Astrocyte (in vitro differentiated cells and primary cell): Measurements from ENCODE around the gene PLB1. TPM values are rescaled to one million over a fixed set of nuclear protein-coding genes. Genes with fewer than 3 reads are reported as not detected.

Source experiments
- DNase-seq: peaks from one replicate; pipeline ENCODE4 v3.0.0-alpha.2; 2010; ENCODE audit warnings: low read depth
- FAIRE-seq: peaks from 2 replicates; lab custom pipeline; 2011; peaks lifted over from hg19 to GRCh38; lab: Jason Lieb, UNC
- H2AFZ ChIP-seq: 2 replicates; pipeline ENCODE4 v1.6.0; 2012; ENCODE audit warnings: low read depth, low read length, inconsistent platforms
- H3K27ac ChIP-seq: 2 replicates; pipeline ENCODE4 v1.5.1; 2011; ENCODE audit warnings: low read depth, low read length, inconsistent platforms
- H3K27me3 ChIP-seq: 2 replicates; pipeline ENCODE4 v1.6.0; 2011; ENCODE audit warnings: low read length, inconsistent platforms; ENCODE audit not compliant: insufficient read depth
- H3K36me3 ChIP-seq: 2 replicates; pipeline ENCODE4 v1.5.1; 2011; ENCODE audit warnings: low read length, inconsistent platforms; ENCODE audit not compliant: insufficient read depth
- H3K4me1 ChIP-seq: 2 replicates; pipeline ENCODE4 v1.5.1; 2011; ENCODE audit warnings: low read length, inconsistent platforms; ENCODE audit not compliant: insufficient read depth
- H3K4me2 ChIP-seq: 2 replicates; pipeline ENCODE4 v1.6.0; 2012; ENCODE audit warnings: low read length, inconsistent platforms
- H3K4me3 ChIP-seq: 2 replicates; pipeline ENCODE4 v1.5.1; 2011; ENCODE audit warnings: low read depth, mild to moderate bottlenecking, low read length, inconsistent platforms; ENCODE audit not compliant: insufficient read depth
- H3K79me2 ChIP-seq: 2 replicates; pipeline ENCODE4 v1.6.0; 2012; ENCODE audit warnings: mild to moderate bottlenecking, low read length, inconsistent platforms; ENCODE audit not compliant: insufficient read depth
- H3K9ac ChIP-seq: 2 replicates; pipeline ENCODE4 v1.6.0; 2012; ENCODE audit warnings: mild to moderate bottlenecking, low read length, inconsistent platforms
- H3K9me3 ChIP-seq: 2 replicates; pipeline ENCODE4 v1.5.1; 2012; ENCODE audit warnings: low read depth, mild to moderate bottlenecking, low read length, inconsistent platforms; ENCODE audit not compliant: insufficient read depth
- H4K20me1 ChIP-seq: 2 replicates; pipeline ENCODE4 v1.6.0; 2012; ENCODE audit warnings: low read length, inconsistent platforms; ENCODE audit not compliant: insufficient read depth
- H3K27ac Mint-ChIP-seq: one replicate; pipeline ENCODE4 v1.8.0; 2021; ENCODE audit warnings: mild to moderate bottlenecking, mixed read lengths; ENCODE audit not compliant: unreplicated experiment
- H3K27me3 Mint-ChIP-seq: one replicate; pipeline ENCODE4 v1.8.0; 2021; ENCODE audit warnings: low read depth, mixed read lengths; ENCODE audit not compliant: unreplicated experiment
- H3K36me3 Mint-ChIP-seq: one replicate; pipeline ENCODE4 v1.8.0; 2021; ENCODE audit warnings: low read depth, mixed read lengths; ENCODE audit not compliant: unreplicated experiment
- H3K4me1 Mint-ChIP-seq: one replicate; pipeline ENCODE4 v1.8.0; 2021; ENCODE audit warnings: low read depth, mixed read lengths; ENCODE audit not compliant: unreplicated experiment
- H3K4me3 Mint-ChIP-seq: one replicate; pipeline ENCODE4 v1.8.0; 2021; ENCODE audit warnings: mild to moderate bottlenecking, moderate library complexity, mixed read lengths; ENCODE audit not compliant: unreplicated experiment
- H3K9me3 Mint-ChIP-seq: one replicate; pipeline ENCODE4 v1.8.0; 2021; ENCODE audit warnings: mild to moderate bottlenecking, mixed read lengths; ENCODE audit not compliant: unreplicated experiment
- EZH2 ChIP-seq: IDR thresholded peaks from 2 replicates; pipeline ENCODE4 v1.6.1; 2012; ENCODE audit warnings: mild to moderate bottlenecking, low read length, inconsistent platforms; ENCODE audit not compliant: insufficient read depth
- total RNA-seq: library from RNA; stranded (reverse); gene quantifications from 2 replicates; pipeline ENCODE4 v1.2.1, GENCODE V29; 2021
- TF ChIP-seq, protein P1 (sequence below): IDR thresholded peaks from 2 replicates; pipeline ENCODE4 v1.5.1; 2011; ENCODE audit warnings: low read depth, mild to moderate bottlenecking, inconsistent platforms, low read length, moderate library complexity; ENCODE audit not compliant: insufficient read depth

PLB1 gene
- total RNA-seq, 1 donor from 2014 or later: 0.98 TPM

- no peaks in the 10 kb centered on the region for H3K9me3 ChIP-seq
- H3K9ac ChIP-seq: no peak overlapping the region
- H3K4me1 ChIP-seq: no peaks in the 10 kb centered on the region
- H2AFZ ChIP-seq: no peak overlapping the region
- Mint-ChIP-seq H3K27me3 (peaks cover 41% of the 10 kb centered on the region), H3K27ac (no peak overlapping the region), H3K4me3 (no peak overlapping the region), H3K4me1 (peaks cover 4% of the 10 kb centered on the region), H3K9me3 (peaks cover 2% of the 10 kb centered on the region), H3K36me3 (peaks cover 2% of the 10 kb centered on the region)
- no peak for TF ChIP-seq EZH2
- TF ChIP-seq, protein P1, sequence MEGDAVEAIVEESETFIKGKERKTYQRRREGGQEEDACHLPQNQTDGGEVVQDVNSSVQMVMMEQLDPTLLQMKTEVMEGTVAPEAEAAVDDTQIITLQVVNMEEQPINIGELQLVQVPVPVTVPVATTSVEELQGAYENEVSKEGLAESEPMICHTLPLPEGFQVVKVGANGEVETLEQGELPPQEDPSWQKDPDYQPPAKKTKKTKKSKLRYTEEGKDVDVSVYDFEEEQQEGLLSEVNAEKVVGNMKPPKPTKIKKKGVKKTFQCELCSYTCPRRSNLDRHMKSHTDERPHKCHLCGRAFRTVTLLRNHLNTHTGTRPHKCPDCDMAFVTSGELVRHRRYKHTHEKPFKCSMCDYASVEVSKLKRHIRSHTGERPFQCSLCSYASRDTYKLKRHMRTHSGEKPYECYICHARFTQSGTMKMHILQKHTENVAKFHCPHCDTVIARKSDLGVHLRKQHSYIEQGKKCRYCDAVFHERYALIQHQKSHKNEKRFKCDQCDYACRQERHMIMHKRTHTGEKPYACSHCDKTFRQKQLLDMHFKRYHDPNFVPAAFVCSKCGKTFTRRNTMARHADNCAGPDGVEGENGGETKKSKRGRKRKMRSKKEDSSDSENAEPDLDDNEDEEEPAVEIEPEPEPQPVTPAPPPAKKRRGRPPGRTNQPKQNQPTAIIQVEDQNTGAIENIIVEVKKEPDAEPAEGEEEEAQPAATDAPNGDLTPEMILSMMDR: no peak
- peaks cover 21% of the 10 kb centered on the region for H3K27me3 ChIP-seq
- no peak overlapping the region for H3K4me2 ChIP-seq
- H3K27ac ChIP-seq: no peak overlapping the region
- FAIRE-seq (no peak), DNase-seq (no peak)
- no peaks in the 10 kb centered on the region for H3K36me3 ChIP-seq
- no peaks in the 10 kb centered on the region for H3K79me2 ChIP-seq
- H3K4me3 ChIP-seq: no peak overlapping the region
- H4K20me1 ChIP-seq: no peaks in the 10 kb centered on the region
These were observed 32.3 kb downstream of the PLB1 start for GRCh38 chr2:28528206-28528605.

GRCh38 chr2:28530782-28531181 lies 34.9 kb downstream of the PLB1 start:
- Histone ChIP-seq H3K36me3 (no peaks in the 10 kb centered on the region), H3K4me1 (no peaks in the 10 kb centered on the region), H3K27me3 (peaks cover 5% of the 10 kb centered on the region), H3K4me2 (no peak overlapping the region), H3K27ac (no peak overlapping the region), H3K9me3 (no peaks in the 10 kb centered on the region), H3K9ac (no peak overlapping the region), H3K79me2 (no peaks in the 10 kb centered on the region), H4K20me1 (no peaks in the 10 kb centered on the region), H3K4me3 (no peak overlapping the region), H2AFZ (no peak overlapping the region)
- H3K4me3 Mint-ChIP-seq: no peak overlapping the region
- no peaks in the 10 kb centered on the region for H3K9me3 Mint-ChIP-seq
- peaks cover 29% of the 10 kb centered on the region for H3K27me3 Mint-ChIP-seq
- DNase-seq (no peak), FAIRE-seq (no peak)
- H3K36me3 Mint-ChIP-seq: peaks cover 2% of the 10 kb centered on the region
- TF ChIP-seq, protein P1: no peak
- TF ChIP-seq EZH2: no peak
- no peak overlapping the region for H3K27ac Mint-ChIP-seq
- peaks cover 4% of the 10 kb centered on the region for H3K4me1 Mint-ChIP-seq

GRCh38 chr2:28532399-28532798 lies 36.5 kb downstream of the PLB1 start:
- Histone ChIP-seq H3K79me2 (no peaks in the 10 kb centered on the region), H3K9me3 (no peaks in the 10 kb centered on the region), H3K36me3 (no peaks in the 10 kb centered on the region), H3K27ac (no peak overlapping the region), H3K4me1 (no peaks in the 10 kb centered on the region), H3K4me3 (no peak overlapping the region), H4K20me1 (no peaks in the 10 kb centered on the region), H3K4me2 (no peak overlapping the region), H3K27me3 (peaks cover 5% of the 10 kb centered on the region), H2AFZ (no peak overlapping the region), H3K9ac (no peak overlapping the region)
- no peaks in the 10 kb centered on the region for H3K9me3 Mint-ChIP-seq
- no peak overlapping the region for H3K4me3 Mint-ChIP-seq
- H3K4me1 Mint-ChIP-seq: peaks cover 4% of the 10 kb centered on the region
- peaks cover 2% of the 10 kb centered on the region for H3K36me3 Mint-ChIP-seq
- DNase-seq: no peak
- peaks cover 29% of the 10 kb centered on the region for H3K27me3 Mint-ChIP-seq
- no peak for FAIRE-seq
- no peak overlapping the region for H3K27ac Mint-ChIP-seq
- no peak for TF ChIP-seq EZH2
- TF ChIP-seq, protein P1: no peak
